T-helper 2 cell treated with Interferon-gamma antibody and Interleukin-4, amounts not matched to agents 5 μg/mL and 100 μg/mL, for 36 hours (primary cell): ENCODE measurements around the gene ZNF827.
A peak's percentile ranks its signal among the peaks of the same experiment; 100 is the strongest.

Experiments used
- DNase-seq: peaks from one replicate; pipeline ENCODE4 v3.0.0; 2021; ENCODE audit warnings: low spot score
- H3K27ac Mint-ChIP-seq: one replicate; pipeline ENCODE4 v1.8.0; 2021; ENCODE audit warnings: mild to moderate bottlenecking, mixed read lengths
- H3K27me3 Mint-ChIP-seq: one replicate; pipeline ENCODE4 v1.8.0; 2021; ENCODE audit warnings: low read depth, mixed read lengths
- H3K36me3 Mint-ChIP-seq: one replicate; pipeline ENCODE4 v1.8.0; 2021; ENCODE audit warnings: low read depth, mixed read lengths
- H3K4me1 Mint-ChIP-seq: one replicate; pipeline ENCODE4 v1.8.0; 2021; ENCODE audit warnings: low read depth, mixed read lengths
- H3K4me3 Mint-ChIP-seq: one replicate; pipeline ENCODE4 v1.8.0; 2022; ENCODE audit warnings: mild to moderate bottlenecking, moderate library complexity, mixed read lengths
- H3K9me3 Mint-ChIP-seq: one replicate; pipeline ENCODE4 v1.8.0; 2021; ENCODE audit warnings: mixed read lengths

Gene ZNF827

GRCh38 chr4:145815027-145815612 lies 123.5 kb downstream of the ZNF827 start:
- Mint-ChIP-seq H3K4me3 (no peak overlapping the region), H3K9me3 (peaks cover 9% of the 10 kb centered on the region), H3K4me1 (peaks cover 27% of the 10 kb centered on the region), H3K36me3 (peaks cover 55% of the 10 kb centered on the region), H3K27me3 (no peaks in the 10 kb centered on the region), H3K27ac (peak overlapping the region; percentile 41)
- peak; percentile 60 for DNase-seq

GRCh38 chr4:145814246-145814645 lies 124.4 kb downstream of the ZNF827 start:
- H3K9me3 Mint-ChIP-seq, result peaks cover 18% of the 10 kb centered on the region
- H3K27ac Mint-ChIP-seq, result no peak overlapping the region
- H3K27me3 Mint-ChIP-seq, result no peaks in the 10 kb centered on the region
- no peak for DNase-seq
- peaks cover 58% of the 10 kb centered on the region for H3K36me3 Mint-ChIP-seq
- H3K4me1 Mint-ChIP-seq, result peaks cover 31% of the 10 kb centered on the region
- no peak overlapping the region for H3K4me3 Mint-ChIP-seq

GRCh38 chr4:145812919-145813318 lies 125.7 kb downstream of the ZNF827 start:
- Mint-ChIP-seq H3K4me3 (no peak overlapping the region), H3K9me3 (peaks cover 23% of the 10 kb centered on the region), H3K27me3 (no peaks in the 10 kb centered on the region), H3K4me1 (peaks cover 41% of the 10 kb centered on the region), H3K27ac (no peak overlapping the region), H3K36me3 (peaks cover 62% of the 10 kb centered on the region)
- no peak for DNase-seq

GRCh38 chr4:145808848-145809512 lies 129.6 kb downstream of the ZNF827 start:
- Mint-ChIP-seq H3K9me3 (peaks cover 23% of the 10 kb centered on the region), H3K27ac (peak overlapping the region; percentile 61), H3K4me1 (peaks cover 34% of the 10 kb centered on the region), H3K36me3 (peaks cover 48% of the 10 kb centered on the region), H3K4me3 (peak overlapping the region; percentile 13), H3K27me3 (no peaks in the 10 kb centered on the region)
- DNase-seq, result no peak

GRCh38 chr4:145808021-145808650 lies 130.5 kb downstream of the ZNF827 start:
- Mint-ChIP-seq H3K4me1 (peaks cover 34% of the 10 kb centered on the region), H3K36me3 (peaks cover 45% of the 10 kb centered on the region), H3K9me3 (peaks cover 23% of the 10 kb centered on the region), H3K27me3 (no peaks in the 10 kb centered on the region), H3K4me3 (peak overlapping the region; percentile 65), H3K27ac (peak overlapping the region; percentile 94)
- DNase-seq, result peak; percentile 78

- peaks cover 17% of the 10 kb centered on the region for H3K9me3 Mint-ChIP-seq
- H3K27ac Mint-ChIP-seq, result no peak overlapping the region
- peaks cover 36% of the 10 kb centered on the region for H3K36me3 Mint-ChIP-seq
- no peaks in the 10 kb centered on the region for H3K27me3 Mint-ChIP-seq
- no peak overlapping the region for H3K4me3 Mint-ChIP-seq
- DNase-seq, result no peak
- peaks cover 31% of the 10 kb centered on the region for H3K4me1 Mint-ChIP-seq
Measured at GRCh38 chr4:145805490-145805889, 133.1 kb downstream of the ZNF827 start.

- Mint-ChIP-seq H3K4me1 (peaks cover 24% of the 10 kb centered on the region), H3K27ac (no peak overlapping the region), H3K27me3 (no peaks in the 10 kb centered on the region), H3K9me3 (peaks cover 4% of the 10 kb centered on the region), H3K4me3 (no peak overlapping the region), H3K36me3 (peaks cover 24% of the 10 kb centered on the region)
- DNase-seq, result no peak
Measured at GRCh38 chr4:145804116-145804515, 134.5 kb downstream of the ZNF827 start.

- Mint-ChIP-seq H3K9me3 (no peaks in the 10 kb centered on the region), H3K27ac (no peak overlapping the region), H3K4me3 (no peak overlapping the region), H3K27me3 (no peaks in the 10 kb centered on the region), H3K4me1 (peaks cover 5% of the 10 kb centered on the region), H3K36me3 (peaks cover 13% of the 10 kb centered on the region)
- no peak for DNase-seq
Measured at GRCh38 chr4:145799223-145799622, 139.4 kb downstream of the ZNF827 start.

- DNase-seq, result no peak
- no peak overlapping the region for H3K27ac Mint-ChIP-seq
- H3K27me3 Mint-ChIP-seq, result no peaks in the 10 kb centered on the region
- H3K9me3 Mint-ChIP-seq, result no peaks in the 10 kb centered on the region
- no peak overlapping the region for H3K4me3 Mint-ChIP-seq
- peaks cover 10% of the 10 kb centered on the region for H3K36me3 Mint-ChIP-seq
- peaks cover 3% of the 10 kb centered on the region for H3K4me1 Mint-ChIP-seq
Measured at GRCh38 chr4:145797278-145797677, 141.3 kb downstream of the ZNF827 start.

- Mint-ChIP-seq H3K27ac (no peak overlapping the region), H3K9me3 (no peaks in the 10 kb centered on the region), H3K4me3 (no peak overlapping the region), H3K4me1 (peaks cover 3% of the 10 kb centered on the region), H3K27me3 (no peaks in the 10 kb centered on the region), H3K36me3 (peaks cover 14% of the 10 kb centered on the region)
- no peak for DNase-seq
Measured at GRCh38 chr4:145796346-145796745, 142.3 kb downstream of the ZNF827 start.

GRCh38 chr4:145795521-145795920 lies 143.1 kb downstream of the ZNF827 start:
- Mint-ChIP-seq H3K27me3 (no peaks in the 10 kb centered on the region), H3K9me3 (no peaks in the 10 kb centered on the region), H3K4me1 (peaks cover 3% of the 10 kb centered on the region)

GRCh38 chr4:145792429-145792828 lies 146.2 kb downstream of the ZNF827 start:
- Mint-ChIP-seq H3K36me3 (peaks cover 14% of the 10 kb centered on the region), H3K27me3 (no peaks in the 10 kb centered on the region), H3K4me3 (no peak overlapping the region), H3K27ac (no peak overlapping the region), H3K4me1 (no peaks in the 10 kb centered on the region), H3K9me3 (no peaks in the 10 kb centered on the region)
- DNase-seq, result no peak

More at GRCh38 chr4:145795521-145795920, 143.1 kb downstream of the ZNF827 start:
- no peak for DNase-seq
- H3K36me3 Mint-ChIP-seq, result peaks cover 16% of the 10 kb centered on the region
- H3K27ac Mint-ChIP-seq, result no peak overlapping the region
- H3K4me3 Mint-ChIP-seq, result no peak overlapping the region

- no peak overlapping the region for H3K4me3 Mint-ChIP-seq
- DNase-seq, result no peak
Measured at GRCh38 chr4:145791988-145792387, 146.6 kb downstream of the ZNF827 start.

GRCh38 chr4:145788755-145789154 lies 149.9 kb downstream of the ZNF827 start:
- Mint-ChIP-seq H3K27ac (no peak overlapping the region), H3K36me3 (peaks cover 36% of the 10 kb centered on the region), H3K4me3 (no peak overlapping the region), H3K4me1 (peaks cover 4% of the 10 kb centered on the region), H3K27me3 (no peaks in the 10 kb centered on the region), H3K9me3 (peaks cover 14% of the 10 kb centered on the region)
- DNase-seq, result no peak

More at GRCh38 chr4:145791988-145792387, 146.6 kb downstream of the ZNF827 start:
- no peaks in the 10 kb centered on the region for H3K4me1 Mint-ChIP-seq
- H3K27me3 Mint-ChIP-seq, result no peaks in the 10 kb centered on the region
- H3K36me3 Mint-ChIP-seq, result peaks cover 14% of the 10 kb centered on the region
- H3K9me3 Mint-ChIP-seq, result no peaks in the 10 kb centered on the region
- no peak overlapping the region for H3K27ac Mint-ChIP-seq
